GM12875 (cell line): ENCODE measurements around the gene RCC1.

Experiments used
- H3K4me3 ChIP-seq: one replicate; pipeline ENCODE4 v1.5.1; 2011; ENCODE audit warnings: low read depth, low read length, control low read depth
- TF ChIP-seq, protein P1 (sequence below): IDR thresholded peaks from 2 replicates; pipeline ENCODE4 v1.5.1; 2011; ENCODE audit warnings: low read depth, mild to moderate bottlenecking, control low read depth, inconsistent platforms, low read length, moderate library complexity, borderline replicate concordance; ENCODE audit not compliant: insufficient read depth

Gene RCC1

DNA sequence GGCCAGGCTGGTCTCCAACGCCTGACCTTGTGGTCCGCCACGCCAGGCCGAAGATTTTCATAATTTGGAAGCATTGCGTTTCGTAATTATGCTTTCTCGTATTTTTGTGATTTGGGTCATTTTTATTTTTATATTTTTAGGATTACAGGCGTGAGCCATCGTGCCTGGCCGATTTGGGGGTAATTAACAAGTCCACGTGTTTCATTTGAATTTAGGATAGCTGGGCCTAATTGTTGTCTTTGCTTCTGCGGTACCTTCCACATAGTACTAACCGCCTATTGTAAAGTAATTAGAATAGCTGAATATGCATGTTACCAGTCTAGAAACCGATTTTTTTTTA is 1.0 kb downstream of the RCC1 start:
- TF ChIP-seq, protein P1, sequence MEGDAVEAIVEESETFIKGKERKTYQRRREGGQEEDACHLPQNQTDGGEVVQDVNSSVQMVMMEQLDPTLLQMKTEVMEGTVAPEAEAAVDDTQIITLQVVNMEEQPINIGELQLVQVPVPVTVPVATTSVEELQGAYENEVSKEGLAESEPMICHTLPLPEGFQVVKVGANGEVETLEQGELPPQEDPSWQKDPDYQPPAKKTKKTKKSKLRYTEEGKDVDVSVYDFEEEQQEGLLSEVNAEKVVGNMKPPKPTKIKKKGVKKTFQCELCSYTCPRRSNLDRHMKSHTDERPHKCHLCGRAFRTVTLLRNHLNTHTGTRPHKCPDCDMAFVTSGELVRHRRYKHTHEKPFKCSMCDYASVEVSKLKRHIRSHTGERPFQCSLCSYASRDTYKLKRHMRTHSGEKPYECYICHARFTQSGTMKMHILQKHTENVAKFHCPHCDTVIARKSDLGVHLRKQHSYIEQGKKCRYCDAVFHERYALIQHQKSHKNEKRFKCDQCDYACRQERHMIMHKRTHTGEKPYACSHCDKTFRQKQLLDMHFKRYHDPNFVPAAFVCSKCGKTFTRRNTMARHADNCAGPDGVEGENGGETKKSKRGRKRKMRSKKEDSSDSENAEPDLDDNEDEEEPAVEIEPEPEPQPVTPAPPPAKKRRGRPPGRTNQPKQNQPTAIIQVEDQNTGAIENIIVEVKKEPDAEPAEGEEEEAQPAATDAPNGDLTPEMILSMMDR, result no peak
- peak overlapping the region; percentile 84 for H3K4me3 ChIP-seq

DNA sequence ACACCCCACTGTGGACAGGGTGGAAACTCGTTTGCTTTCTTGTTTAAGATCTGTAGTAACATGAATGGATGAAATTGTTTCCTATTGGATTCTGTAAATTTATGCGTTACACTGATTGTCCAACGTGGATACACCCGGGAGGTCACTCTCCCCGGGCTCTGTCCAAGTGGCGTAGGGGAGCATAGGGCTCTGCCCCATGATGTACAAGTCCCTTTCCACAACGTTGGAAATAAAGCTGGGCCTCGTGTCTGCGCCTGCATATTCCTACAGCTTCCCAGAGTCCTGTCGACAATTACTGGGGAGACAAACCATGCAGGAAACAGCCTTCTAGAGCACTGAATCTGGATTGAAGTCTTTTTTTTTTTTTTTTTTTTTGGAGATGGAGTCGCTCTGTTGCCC is 1.4 kb downstream of the RCC1 start:
- peak overlapping the region; percentile 84 for H3K4me3 ChIP-seq
- TF ChIP-seq, protein P1, result no peak

DNA sequence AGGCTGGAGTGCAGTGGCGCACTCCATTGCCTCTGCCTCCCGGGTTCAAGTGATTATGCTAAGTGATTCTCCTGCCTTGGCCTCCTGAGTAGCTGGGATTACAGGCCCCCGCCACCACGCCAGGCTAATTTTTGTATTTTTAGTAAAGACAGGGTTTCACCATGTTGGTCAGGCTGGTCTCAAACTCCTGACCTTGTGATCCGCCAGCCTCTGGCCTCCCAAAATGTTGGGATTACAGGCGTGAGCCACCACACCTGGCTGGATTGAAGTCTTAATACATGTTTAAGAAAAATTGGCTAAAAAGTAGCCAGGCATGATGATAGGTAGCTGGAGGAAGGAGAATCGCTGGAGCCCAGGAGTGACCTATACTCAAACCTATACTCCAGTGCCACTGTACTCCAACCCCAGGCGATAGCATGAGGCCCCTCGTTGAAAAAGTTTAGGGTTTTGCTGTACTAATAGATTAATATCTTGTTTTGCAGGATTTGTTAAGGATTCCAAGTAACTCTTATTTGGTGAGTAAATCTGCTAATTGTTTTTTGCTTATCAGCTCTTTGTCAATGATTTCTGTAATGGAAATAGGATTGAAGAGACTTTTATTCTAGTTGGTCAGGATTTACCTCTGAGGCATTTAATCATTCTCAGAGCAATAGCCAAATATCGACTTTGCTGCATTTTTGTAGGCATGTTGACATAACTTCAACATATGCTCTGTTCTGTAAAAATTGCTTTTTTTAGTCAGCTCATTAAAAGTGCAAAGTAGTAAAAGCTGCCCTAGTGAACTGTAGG is 2.0 kb downstream of the RCC1 start:
- TF ChIP-seq, protein P1, result no peak
- peak overlapping the region; percentile 84 for H3K4me3 ChIP-seq

DNA sequence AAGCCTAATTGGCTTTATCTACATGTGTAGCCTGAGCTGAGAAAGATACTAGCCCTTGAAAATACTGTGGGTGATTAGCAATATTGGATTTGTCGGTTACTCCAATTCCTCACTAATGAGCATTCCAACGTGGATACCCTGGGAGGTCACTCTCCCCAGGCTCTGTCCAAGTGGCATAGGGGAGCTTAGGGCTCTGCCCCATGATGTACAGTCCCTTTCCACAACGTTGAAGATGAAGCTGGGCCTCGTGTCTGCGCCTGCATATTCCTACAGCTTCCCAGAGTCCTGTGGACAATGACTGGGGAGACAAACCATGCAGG is 2.6 kb downstream of the RCC1 start:
- H3K4me3 ChIP-seq, result peak overlapping the region; percentile 84
- TF ChIP-seq, protein P1, result no peak

DNA sequence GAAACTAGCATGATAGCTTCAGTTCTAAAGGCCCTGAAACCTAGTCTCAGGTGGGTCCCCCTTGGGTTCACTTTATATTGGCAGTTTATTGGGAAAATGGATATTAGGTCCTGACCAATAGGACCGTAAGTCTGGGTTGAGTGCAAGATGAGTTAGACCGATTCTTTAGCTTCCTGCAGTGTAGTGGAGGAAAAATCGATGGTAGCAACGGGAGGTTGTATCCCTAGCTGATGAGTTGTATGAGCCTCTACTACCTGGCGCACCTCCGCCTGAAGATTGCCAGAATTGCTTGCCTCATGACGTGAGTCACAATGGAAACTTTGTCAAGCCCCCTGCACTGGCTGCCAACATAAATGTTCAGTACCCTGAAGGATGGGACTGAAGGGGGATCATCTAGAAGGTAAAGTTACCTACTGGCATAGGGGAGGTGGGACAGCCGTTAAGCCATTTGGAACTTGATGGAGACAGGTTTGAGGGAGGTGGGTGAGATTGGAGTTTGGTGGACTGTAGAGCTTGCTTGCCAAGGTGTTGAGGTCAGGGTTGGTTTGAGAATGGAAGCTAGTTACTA is 3.9 kb downstream of the RCC1 start:
- H3K4me3 ChIP-seq, result peak overlapping the region; percentile 84
- TF ChIP-seq, protein P1, result no peak

DNA sequence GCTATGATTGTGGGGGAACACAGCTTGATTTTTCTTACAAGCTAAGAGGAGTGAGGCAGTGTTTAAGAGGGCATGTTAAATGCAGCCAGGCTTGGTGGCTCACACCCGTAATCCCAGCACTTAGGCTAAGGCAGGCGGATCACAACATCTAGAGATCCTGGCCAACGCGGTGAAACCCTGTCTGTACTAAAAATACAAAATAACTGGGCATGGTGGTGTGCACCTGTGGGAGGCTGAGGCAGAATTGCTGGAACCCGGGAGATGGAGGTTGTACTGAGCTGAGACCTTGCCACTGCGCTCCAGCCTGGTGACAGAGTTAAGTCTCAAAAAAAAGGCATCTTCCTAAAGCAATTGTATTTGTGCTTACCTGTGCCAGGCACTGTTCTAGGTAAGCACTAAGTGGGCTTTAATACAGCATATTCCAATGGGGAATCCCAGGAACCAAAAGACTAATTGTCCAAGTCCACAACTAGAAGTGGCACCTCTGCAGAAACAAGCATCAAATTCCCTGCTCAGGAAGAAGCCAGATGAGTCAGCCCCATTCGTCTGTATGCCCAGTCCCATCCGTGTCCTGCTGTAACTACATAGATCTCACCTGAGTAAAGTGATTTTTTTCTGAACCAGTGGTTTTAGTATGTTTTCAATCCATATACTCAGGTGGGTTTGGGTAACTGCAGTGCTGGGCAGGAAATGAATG is 4.6 kb downstream of the RCC1 start:
- TF ChIP-seq, protein P1, result no peak
- H3K4me3 ChIP-seq, result peak overlapping the region; percentile 84
